Karpas-422 (cell line): ENCODE results near the gene KDM2A. TPM values are rescaled to one million over a fixed set of nuclear protein-coding genes. Genes with fewer than 3 reads are reported as not detected.
A peak's percentile ranks its signal among the peaks of the same experiment; 100 is the strongest.

Experiments
- DNase-seq: peaks from one replicate; pipeline ENCODE4 v3.0.0-alpha.2; 2015
- H2AFZ ChIP-seq: fragments of 200-600 bp; sonication (generic); 2 replicates; pipeline ENCODE4 v1.6.1; 2014; ENCODE audit warnings: antibody characterized with exemption, low read length, mixed read lengths
- H3K27ac ChIP-seq: fragments of 200-600 bp; sonication (generic); 2 replicates; pipeline ENCODE4 v1.5.1; 2014; ENCODE audit warnings: mild to moderate bottlenecking, low read length, moderate library complexity
- H3K27me3 ChIP-seq: fragments of 200-600 bp; sonication (generic); 2 replicates; pipeline ENCODE4 v1.6.1; 2014; ENCODE audit warnings: low read length, mixed read lengths
- H3K36me3 ChIP-seq: fragments of 200-600 bp; sonication (generic); 2 replicates; pipeline ENCODE4 v1.6.1; 2014; ENCODE audit warnings: low read length, mixed read lengths; ENCODE audit not compliant: insufficient read depth
- H3K4me1 ChIP-seq: fragments of 200-600 bp; sonication (generic); 2 replicates; pipeline ENCODE4 v1.6.1; 2014; ENCODE audit warnings: mild to moderate bottlenecking, low read length, mixed read lengths
- H3K4me2 ChIP-seq: fragments of 200-600 bp; sonication (generic); 2 replicates; pipeline ENCODE4 v1.6.1; 2014; ENCODE audit warnings: low read length, low read depth, mild to moderate bottlenecking; ENCODE audit not compliant: poor library complexity, severe bottlenecking
- H3K4me3 ChIP-seq: fragments of 200-600 bp; sonication (generic); 2 replicates; pipeline ENCODE4 v1.5.1; 2014; ENCODE audit warnings: mild to moderate bottlenecking, antibody characterized with exemption, low read length, mixed read lengths
- H3K79me2 ChIP-seq: fragments of 200-600 bp; sonication (generic); 2 replicates; pipeline ENCODE4 v1.6.1; 2014; ENCODE audit warnings: mild to moderate bottlenecking, low read length, mixed read lengths
- H3K9ac ChIP-seq: fragments of 200-600 bp; sonication (generic); 2 replicates; pipeline ENCODE4 v1.6.0; 2014; ENCODE audit warnings: low read length
- H3K9me2 ChIP-seq: fragments of 200-600 bp; sonication (generic), shearing (Covaris generic); replicated peaks from 2 replicates; pipeline ENCODE4 v1.6.0; 2014; ENCODE audit warnings: mild to moderate bottlenecking, low read length, moderate library complexity; ENCODE audit not compliant: insufficient read depth
- H3K9me3 ChIP-seq: fragments of 300-700, 200-600 bp; sonication (generic); 2 replicates; pipeline ENCODE4 v1.6.1; 2014; ENCODE audit warnings: low read length, mixed read lengths
- H4K20me1 ChIP-seq: fragments of 200-600 bp; sonication (generic); 2 replicates; pipeline ENCODE4 v1.6.1; 2014; ENCODE audit warnings: mild to moderate bottlenecking, antibody characterized with exemption, low read length, low read depth; ENCODE audit not compliant: insufficient read depth
- total RNA-seq: library from RNA; depleted of rRNA; stranded (reverse); fragments of >200 nt; shearing (Covaris generic); gene quantifications from 2 replicates; pipeline ENCODE4 v1.2.3, GENCODE V29; 2014; ENCODE audit warnings: low replicate concordance

KDM2A gene
- total RNA-seq, 1 experiment from 2014 or later = 55.8 TPM

DNA sequence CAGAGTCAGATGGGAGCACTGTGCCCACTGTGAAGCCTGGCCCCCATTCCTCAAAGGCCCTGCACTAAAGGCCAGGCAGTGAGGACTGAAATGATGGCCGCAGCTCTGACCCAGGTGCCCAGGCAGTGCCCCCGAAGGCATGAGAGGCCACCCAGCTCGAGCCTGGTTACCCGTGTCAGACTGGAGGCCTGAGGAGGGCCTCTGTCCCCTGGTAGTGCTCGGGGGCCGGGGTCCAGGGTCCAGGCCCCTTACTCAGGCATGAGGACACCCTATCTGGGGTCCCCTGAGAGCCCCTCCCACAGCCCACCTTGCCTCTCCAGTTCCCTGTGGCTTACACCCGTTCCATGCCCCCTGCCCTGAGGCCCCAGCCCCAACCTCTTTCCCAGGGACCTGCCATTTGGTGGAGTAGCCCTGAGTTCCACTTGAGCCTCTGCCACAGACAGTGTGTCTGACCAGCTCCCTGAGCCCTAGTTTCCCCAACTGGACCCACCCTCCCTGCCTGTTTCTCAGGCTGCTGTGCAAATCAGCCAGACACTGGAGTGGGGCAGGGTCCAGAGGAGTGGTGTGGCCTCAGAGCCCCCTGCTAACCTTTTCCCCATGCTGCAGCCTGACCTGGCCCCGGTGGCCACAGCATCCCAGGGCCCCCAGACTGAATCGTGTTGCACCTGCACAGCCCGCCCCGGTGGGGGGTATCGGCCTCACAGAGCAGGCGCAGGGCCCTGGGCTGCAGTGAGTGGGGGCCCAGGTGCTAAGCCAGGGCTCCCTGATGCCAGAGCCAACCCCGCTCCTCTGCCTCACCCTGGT is 159.3 kb downstream of the KDM2A start:
- Histone ChIP-seq H3K27ac (peak overlapping the region; percentile 98), H3K79me2 (peaks cover 54% of the 10 kb centered on the region), H3K9me2 (no peaks in the 10 kb centered on the region), H3K9me3 (no peaks in the 10 kb centered on the region), H2AFZ (no peak overlapping the region), H3K27me3 (no peaks in the 10 kb centered on the region), H3K4me2 (peak overlapping the region; percentile 88), H3K9ac (peak overlapping the region; percentile 94), H3K36me3 (peaks cover 11% of the 10 kb centered on the region; the same call in 1 of the 2 replicates), H4K20me1 (no peaks in the 10 kb centered on the region), H3K4me3 (peak overlapping the region; percentile 59; the same call in 1 of the 2 replicates), H3K4me1 (peaks cover 49% of the 10 kb centered on the region)
- DNase-seq = no peak

DNA sequence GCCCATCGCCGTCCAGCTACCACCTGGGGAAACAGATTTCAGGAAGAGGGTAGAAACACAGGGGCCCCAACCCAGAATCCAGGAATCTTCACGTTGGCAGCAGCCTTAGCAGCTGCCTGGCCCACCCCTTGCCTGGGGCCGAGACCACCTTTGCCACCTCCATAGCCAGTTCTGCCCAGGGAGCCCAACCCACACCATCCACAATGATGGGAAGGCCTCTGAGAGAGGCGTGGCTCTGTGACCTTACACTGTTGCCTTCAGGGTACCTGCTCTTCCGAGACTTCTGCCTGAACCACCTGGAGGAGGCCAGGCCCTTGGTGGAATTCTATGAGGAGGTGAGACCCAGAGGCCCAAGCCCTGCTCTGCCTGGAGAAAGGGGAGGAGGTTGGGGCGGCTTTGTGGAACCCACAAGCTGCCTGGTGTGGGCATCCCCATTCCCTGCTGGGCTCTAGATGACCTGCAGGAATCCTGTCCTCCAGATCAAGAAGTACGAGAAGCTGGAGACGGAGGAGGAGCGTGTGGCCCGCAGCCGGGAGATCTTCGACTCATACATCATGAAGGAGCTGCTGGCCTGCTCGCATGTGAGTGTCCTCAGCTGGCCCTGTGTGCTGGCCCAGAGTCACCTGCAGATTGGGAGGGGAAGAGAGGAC is 160.0 kb downstream of the KDM2A start:
- H3K9me3 ChIP-seq = no peaks in the 10 kb centered on the region
- peaks cover 41% of the 10 kb centered on the region for H3K4me1 ChIP-seq
- peaks cover 11% of the 10 kb centered on the region; the same call in 1 of the 2 replicates for H3K36me3 ChIP-seq
- no peak for DNase-seq
- H3K4me3 ChIP-seq = no peak overlapping the region
- H3K27ac ChIP-seq = peak overlapping the region; percentile 98
- no peak overlapping the region for H3K4me2 ChIP-seq
- no peaks in the 10 kb centered on the region for H3K9me2 ChIP-seq
- no peak overlapping the region for H2AFZ ChIP-seq
- H3K79me2 ChIP-seq = peaks cover 46% of the 10 kb centered on the region
- H3K27me3 ChIP-seq = no peaks in the 10 kb centered on the region
- H4K20me1 ChIP-seq = no peaks in the 10 kb centered on the region
- H3K9ac ChIP-seq = no peak overlapping the region; the same call in 1 of the 2 replicates

DNA sequence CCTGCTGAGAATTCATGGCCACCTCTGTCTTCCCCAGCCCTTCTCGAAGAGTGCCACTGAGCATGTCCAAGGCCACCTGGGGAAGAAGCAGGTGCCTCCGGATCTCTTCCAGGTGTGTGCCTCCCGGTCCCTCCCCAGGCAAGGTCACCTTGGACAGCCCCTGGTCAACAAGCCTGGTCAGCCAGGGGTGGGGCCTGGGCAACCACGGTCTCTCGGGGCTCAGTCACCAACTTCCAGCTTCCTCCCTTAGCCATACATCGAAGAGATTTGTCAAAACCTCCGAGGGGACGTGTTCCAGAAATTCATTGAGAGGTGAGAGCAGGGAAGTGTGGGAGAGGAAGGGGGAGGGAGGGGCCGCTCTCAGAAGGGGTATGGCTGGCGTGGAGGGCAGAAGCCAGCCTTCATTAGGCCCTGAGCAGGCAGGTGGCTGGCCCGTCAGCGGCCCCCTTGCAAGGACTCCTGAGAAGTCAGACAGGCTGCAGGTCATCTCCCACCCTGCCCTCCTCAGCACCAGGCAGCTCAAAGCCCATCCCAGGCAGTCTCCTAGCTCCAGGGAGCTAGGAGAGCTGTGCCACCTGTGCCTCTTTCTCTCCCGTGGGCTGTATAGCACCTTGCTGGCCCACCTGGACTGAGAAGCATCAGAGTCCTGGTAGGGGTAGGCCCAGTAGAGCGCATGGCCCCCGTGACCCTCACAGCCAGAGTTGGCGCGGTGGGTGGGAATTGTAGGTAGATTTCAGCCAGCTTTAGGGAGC is 160.7 kb downstream of the KDM2A start:
- H3K9me2 ChIP-seq = no peaks in the 10 kb centered on the region
- peaks cover 11% of the 10 kb centered on the region; the same call in 1 of the 2 replicates for H3K36me3 ChIP-seq
- H3K9ac ChIP-seq = no peak overlapping the region
- no peaks in the 10 kb centered on the region for H3K27me3 ChIP-seq
- no peak overlapping the region for H2AFZ ChIP-seq
- no peaks in the 10 kb centered on the region for H3K9me3 ChIP-seq
- H3K4me1 ChIP-seq = peaks cover 35% of the 10 kb centered on the region
- no peak for DNase-seq
- H3K4me2 ChIP-seq = no peak overlapping the region
- H3K27ac ChIP-seq = no peak overlapping the region
- no peak overlapping the region for H3K4me3 ChIP-seq
- no peaks in the 10 kb centered on the region for H4K20me1 ChIP-seq
- peaks cover 40% of the 10 kb centered on the region for H3K79me2 ChIP-seq

GRCh38 chr11:67280341-67280787 is 161.3 kb downstream of the KDM2A start:
- Histone ChIP-seq H3K36me3 (peaks cover 11% of the 10 kb centered on the region; the same call in 1 of the 2 replicates), H2AFZ (no peak overlapping the region), H3K9me2 (no peaks in the 10 kb centered on the region), H3K4me1 (peaks cover 29% of the 10 kb centered on the region), H3K9ac (no peak overlapping the region), H3K4me3 (no peak overlapping the region), H3K27ac (no peak overlapping the region), H3K4me2 (no peak overlapping the region), H3K79me2 (peaks cover 34% of the 10 kb centered on the region), H4K20me1 (no peaks in the 10 kb centered on the region), H3K27me3 (no peaks in the 10 kb centered on the region), H3K9me3 (no peaks in the 10 kb centered on the region)
- no peak for DNase-seq

GRCh38 chr11:67280788-67281551 is 161.9 kb downstream of the KDM2A start:
- Histone ChIP-seq H4K20me1 (no peaks in the 10 kb centered on the region), H3K36me3 (peaks cover 11% of the 10 kb centered on the region; the same call in 1 of the 2 replicates), H3K27me3 (no peaks in the 10 kb centered on the region), H3K4me1 (peaks cover 23% of the 10 kb centered on the region), H3K4me2 (no peak overlapping the region), H3K79me2 (peaks cover 28% of the 10 kb centered on the region), H3K27ac (no peak overlapping the region), H2AFZ (no peak overlapping the region), H3K4me3 (no peak overlapping the region), H3K9ac (no peak overlapping the region), H3K9me3 (no peaks in the 10 kb centered on the region), H3K9me2 (no peaks in the 10 kb centered on the region)
- DNase-seq = no peak

DNA sequence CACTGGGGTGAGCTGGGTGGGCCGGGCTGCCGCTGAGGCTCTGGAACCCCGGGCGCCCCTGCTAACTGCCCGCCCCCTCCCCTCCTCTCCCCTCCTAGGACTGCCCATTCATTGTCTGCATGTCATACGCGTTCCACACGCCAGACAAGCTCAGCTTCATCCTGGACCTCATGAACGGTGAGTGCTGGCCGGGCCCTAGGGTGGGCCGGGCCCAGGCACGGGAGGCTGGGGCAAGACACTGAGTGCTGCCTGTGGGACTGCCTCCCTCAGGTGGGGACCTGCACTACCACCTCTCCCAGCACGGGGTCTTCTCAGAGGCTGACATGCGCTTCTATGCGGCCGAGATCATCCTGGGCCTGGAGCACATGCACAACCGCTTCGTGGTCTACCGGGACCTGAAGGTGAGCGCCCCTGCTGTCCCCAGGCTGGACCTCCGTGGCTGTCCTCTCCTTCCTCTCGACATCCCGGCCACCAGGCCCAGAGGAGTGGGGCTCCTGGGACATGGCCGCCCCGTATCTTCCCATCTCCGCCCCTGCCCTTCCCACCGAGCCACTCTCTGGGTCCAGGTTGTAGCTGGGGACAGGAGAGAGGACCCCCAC is 162.6 kb downstream of the KDM2A start:
- H3K4me1 ChIP-seq = peaks cover 23% of the 10 kb centered on the region
- H3K4me3 ChIP-seq = no peak overlapping the region
- no peaks in the 10 kb centered on the region for H4K20me1 ChIP-seq
- H3K4me2 ChIP-seq = no peak overlapping the region
- peaks cover 22% of the 10 kb centered on the region for H3K79me2 ChIP-seq
- H3K9ac ChIP-seq = no peak overlapping the region
- H3K9me3 ChIP-seq = no peaks in the 10 kb centered on the region
- no peak overlapping the region for H3K27ac ChIP-seq
- no peaks in the 10 kb centered on the region for H3K27me3 ChIP-seq
- H3K36me3 ChIP-seq = peaks cover 11% of the 10 kb centered on the region; the same call in 1 of the 2 replicates
- H3K9me2 ChIP-seq = no peaks in the 10 kb centered on the region
- no peak for DNase-seq
- no peak overlapping the region for H2AFZ ChIP-seq

- Histone ChIP-seq H4K20me1 (no peaks in the 10 kb centered on the region), H3K9ac (no peak overlapping the region), H3K36me3 (peaks cover 11% of the 10 kb centered on the region; the same call in 1 of the 2 replicates), H2AFZ (no peak overlapping the region), H3K4me1 (peaks cover 23% of the 10 kb centered on the region), H3K27ac (no peak overlapping the region), H3K4me3 (no peak overlapping the region), H3K4me2 (no peak overlapping the region), H3K9me3 (no peaks in the 10 kb centered on the region), H3K9me2 (no peaks in the 10 kb centered on the region), H3K79me2 (peaks cover 16% of the 10 kb centered on the region), H3K27me3 (no peaks in the 10 kb centered on the region)
- no peak for DNase-seq
Measured at GRCh38 chr11:67282155-67282875, 163.3 kb downstream of the KDM2A start.
